Panc1 (cell line): ENCODE data around the gene LRP3. TPM values are rescaled to one million over a fixed set of nuclear protein-coding genes. Genes with fewer than 3 reads are reported as not detected.

ENCODE experiments used
- ATAC-seq: fragments of 200-7000 bp; cut with Tn5 transposase; 2 replicates; pipeline ENCODE4 v1.9.1; 2020; ENCODE audit warnings: mild to moderate bottlenecking, moderate library complexity
- BruUV-seq: library from RNA; stranded (reverse); fragments of 400-500 nt; replicated peaks from 2 replicates; lab custom pipeline; 2021; lab: Mats Ljungman, UMichigan
- CTCF ChIA-PET: fragments of 300-600 bp; sonication (Branson Sonifier 250); formaldehyde crosslinking; loops from one replicate; lab custom pipeline; 2022; ENCODE audit warnings: antibody characterized with exemption; lab: Charles Lee
- POLR2A ChIA-PET: fragments of 300-600 bp; sonication (Branson Sonifier 250); formaldehyde crosslinking; loops from one replicate; lab custom pipeline; 2022; ENCODE audit warnings: antibody characterized with exemption; lab: Charles Lee
- DNase-seq: peaks from one replicate; pipeline ENCODE4 v3.0.0-alpha.2; 2010; ENCODE audit warnings: low read depth, low spot score
- H3K27ac ChIP-seq: 2 replicates; pipeline ENCODE4 v1.5.1; 2011; ENCODE audit warnings: mild to moderate bottlenecking, low read length, inconsistent platforms
- H3K27me3 ChIP-seq: fragments of 200-500 bp; sonication (Bioruptor generic); 2 replicates; pipeline ENCODE4 v1.6.0; 2014; ENCODE audit warnings: low read length, inconsistent platforms; ENCODE audit not compliant: control insufficient read depth, insufficient read depth
- H3K36me3 ChIP-seq: fragments of 200-500 bp; sonication (Bioruptor generic); 2 replicates; pipeline ENCODE4 v1.5.1; 2014; ENCODE audit warnings: inconsistent platforms, mild to moderate bottlenecking, low read length, moderate library complexity; ENCODE audit not compliant: control insufficient read depth, insufficient read depth
- H3K4me1 ChIP-seq: 2 replicates; pipeline ENCODE4 v1.5.1; 2011; ENCODE audit warnings: inconsistent platforms, mild to moderate bottlenecking, low read length, moderate library complexity; ENCODE audit not compliant: control insufficient read depth, insufficient read depth
- H3K4me3 ChIP-seq, 2 experiments: 2 replicates each; pipeline ENCODE4 v1.5.1; 2011 to 2012; ENCODE audit warnings: low read depth in 2 of 2, low read length in 2 of 2, mild to moderate bottlenecking in 2 of 2, inconsistent platforms in 1 of 2, moderate library complexity in 1 of 2
- H3K9me3 ChIP-seq: fragments of 200-500 bp; sonication (Bioruptor generic); 2 replicates; pipeline ENCODE4 v1.5.1; 2014; ENCODE audit warnings: low read depth, mild to moderate bottlenecking, inconsistent platforms, low read length, moderate library complexity; ENCODE audit not compliant: control insufficient read depth, insufficient read depth
- POLR2AphosphoS5 ChIP-seq: IDR thresholded peaks from 2 replicates; pipeline ENCODE4 v1.6.1; 2012; ENCODE audit warnings: mild to moderate bottlenecking, low read depth, low read length, moderate library complexity
- SIN3A ChIP-seq: IDR thresholded peaks from 2 replicates; pipeline ENCODE4 v1.6.1; 2012; ENCODE audit warnings: low read depth, mild to moderate bottlenecking, low read length, moderate library complexity, borderline replicate concordance; ENCODE audit not compliant: insufficient read depth
- TCF7L2 ChIP-seq: IDR thresholded peaks from 2 replicates; pipeline ENCODE4 v1.6.1; 2011; ENCODE audit warnings: mild to moderate bottlenecking, low read depth, low read length, inconsistent platforms
- in situ Hi-C: cut with HindIII; loops from 2 replicates; pipeline ENCODE4 v1.10.0; 2016; ENCODE audit warnings: low sequenced_read_pairs, low pct_unique_long_range_greater_than_20kb
- intact Hi-C: fragments of 100-400 bp; cut with micrococcal nuclease; formaldehyde crosslinking; loops from one replicate; pipeline ENCODE4 v1.10.0; 2022; ENCODE audit not compliant: unreplicated experiment
- total RNA-seq: library from RNA; stranded (reverse); gene quantifications from one replicate; pipeline ENCODE4 v1.2.1, GENCODE V29; 2021; ENCODE audit not compliant: unreplicated experiment
- TF ChIP-seq, protein P1 (sequence below), 2 experiments: IDR thresholded peaks; 2 replicates each; pipeline ENCODE4 v1.6.1; 2011 to 2012; ENCODE audit warnings: low read depth in 2 of 2, control low read depth in 1 of 2, low read length in 1 of 2, mild to moderate bottlenecking in 1 of 2, moderate library complexity in 1 of 2; ENCODE audit not compliant: insufficient read depth in 1 of 2
- TF ChIP-seq, protein P2 (sequence below): fragments of 450-650 bp; IDR thresholded peaks from 2 replicates; pipeline ENCODE4 v1.5.1; 2017; ENCODE audit warnings: mild to moderate bottlenecking

The LRP3 gene
- total RNA-seq, 1 experiment from 2014 or later = 28.6 TPM

DNA sequence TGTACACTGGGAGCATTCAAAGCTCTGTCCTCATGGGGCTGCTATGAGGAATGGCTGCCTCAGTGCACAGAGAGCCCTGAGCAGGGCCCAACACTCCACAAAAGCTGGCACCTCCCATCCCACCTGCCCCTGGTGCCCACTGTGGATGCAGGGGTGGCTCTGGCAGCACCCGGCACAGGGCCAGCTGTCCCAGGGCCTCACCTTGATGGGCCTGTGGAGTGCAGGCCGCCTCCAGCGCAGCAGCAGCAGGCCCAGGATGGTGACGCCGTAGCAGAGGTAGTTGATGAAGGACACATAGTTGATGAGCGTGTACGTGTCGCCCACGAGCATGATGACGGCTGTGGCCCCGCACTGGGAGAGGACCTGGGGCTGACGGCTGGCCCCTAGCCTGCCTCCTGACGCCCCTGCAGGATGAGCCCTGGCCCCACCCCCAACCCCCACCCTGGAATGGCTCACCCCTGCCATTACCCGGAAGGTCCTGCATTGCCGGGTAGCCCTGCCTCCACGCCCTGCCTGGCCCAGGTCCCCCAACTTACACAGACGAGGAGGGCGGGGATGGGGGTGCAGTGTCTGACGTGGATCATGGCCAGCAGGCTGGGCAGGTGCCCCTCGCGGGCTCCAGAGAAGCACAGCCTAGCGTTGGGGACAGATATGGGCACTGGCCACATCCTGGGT lies 16.3 kb downstream of the LRP3 start:
- ATAC-seq (no peak), DNase-seq (no peak)
- Histone ChIP-seq H3K9me3 (no peaks in the 10 kb centered on the region), H3K36me3 (no peaks in the 10 kb centered on the region), H3K4me1 (no peaks in the 10 kb centered on the region), H3K27ac (no peak overlapping the region), H3K27me3 (no peaks in the 10 kb centered on the region), H3K4me3 (no peak overlapping the region)
- ChIA-PET POLR2A (no interaction called here), CTCF (interaction anchor here (0.6 to 1.0 kb wide), 2 partner anchors 8 to 26 kb away, joined by 3 read pairs; no protein-coding TSS in a partner anchor)
- no TSS peak for BruUV-seq
- intact Hi-C loops (no loop called here), in situ Hi-C loops (no loop called here)
- no peak for TF ChIP-seq TCF7L2
- no peak for TF ChIP-seq SIN3A
- TF ChIP-seq, protein P1, sequence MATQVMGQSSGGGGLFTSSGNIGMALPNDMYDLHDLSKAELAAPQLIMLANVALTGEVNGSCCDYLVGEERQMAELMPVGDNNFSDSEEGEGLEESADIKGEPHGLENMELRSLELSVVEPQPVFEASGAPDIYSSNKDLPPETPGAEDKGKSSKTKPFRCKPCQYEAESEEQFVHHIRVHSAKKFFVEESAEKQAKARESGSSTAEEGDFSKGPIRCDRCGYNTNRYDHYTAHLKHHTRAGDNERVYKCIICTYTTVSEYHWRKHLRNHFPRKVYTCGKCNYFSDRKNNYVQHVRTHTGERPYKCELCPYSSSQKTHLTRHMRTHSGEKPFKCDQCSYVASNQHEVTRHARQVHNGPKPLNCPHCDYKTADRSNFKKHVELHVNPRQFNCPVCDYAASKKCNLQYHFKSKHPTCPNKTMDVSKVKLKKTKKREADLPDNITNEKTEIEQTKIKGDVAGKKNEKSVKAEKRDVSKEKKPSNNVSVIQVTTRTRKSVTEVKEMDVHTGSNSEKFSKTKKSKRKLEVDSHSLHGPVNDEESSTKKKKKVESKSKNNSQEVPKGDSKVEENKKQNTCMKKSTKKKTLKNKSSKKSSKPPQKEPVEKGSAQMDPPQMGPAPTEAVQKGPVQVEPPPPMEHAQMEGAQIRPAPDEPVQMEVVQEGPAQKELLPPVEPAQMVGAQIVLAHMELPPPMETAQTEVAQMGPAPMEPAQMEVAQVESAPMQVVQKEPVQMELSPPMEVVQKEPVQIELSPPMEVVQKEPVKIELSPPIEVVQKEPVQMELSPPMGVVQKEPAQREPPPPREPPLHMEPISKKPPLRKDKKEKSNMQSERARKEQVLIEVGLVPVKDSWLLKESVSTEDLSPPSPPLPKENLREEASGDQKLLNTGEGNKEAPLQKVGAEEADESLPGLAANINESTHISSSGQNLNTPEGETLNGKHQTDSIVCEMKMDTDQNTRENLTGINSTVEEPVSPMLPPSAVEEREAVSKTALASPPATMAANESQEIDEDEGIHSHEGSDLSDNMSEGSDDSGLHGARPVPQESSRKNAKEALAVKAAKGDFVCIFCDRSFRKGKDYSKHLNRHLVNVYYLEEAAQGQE (IDR thresholded peaks at IDR 0.05; ENCODE audit: insufficient read depth in 1 of 2, low read depth in 2 of 2, low read length in 1 of 2) = no peak
- no peak for TF ChIP-seq POLR2AphosphoS5
- TF ChIP-seq, protein P2, sequence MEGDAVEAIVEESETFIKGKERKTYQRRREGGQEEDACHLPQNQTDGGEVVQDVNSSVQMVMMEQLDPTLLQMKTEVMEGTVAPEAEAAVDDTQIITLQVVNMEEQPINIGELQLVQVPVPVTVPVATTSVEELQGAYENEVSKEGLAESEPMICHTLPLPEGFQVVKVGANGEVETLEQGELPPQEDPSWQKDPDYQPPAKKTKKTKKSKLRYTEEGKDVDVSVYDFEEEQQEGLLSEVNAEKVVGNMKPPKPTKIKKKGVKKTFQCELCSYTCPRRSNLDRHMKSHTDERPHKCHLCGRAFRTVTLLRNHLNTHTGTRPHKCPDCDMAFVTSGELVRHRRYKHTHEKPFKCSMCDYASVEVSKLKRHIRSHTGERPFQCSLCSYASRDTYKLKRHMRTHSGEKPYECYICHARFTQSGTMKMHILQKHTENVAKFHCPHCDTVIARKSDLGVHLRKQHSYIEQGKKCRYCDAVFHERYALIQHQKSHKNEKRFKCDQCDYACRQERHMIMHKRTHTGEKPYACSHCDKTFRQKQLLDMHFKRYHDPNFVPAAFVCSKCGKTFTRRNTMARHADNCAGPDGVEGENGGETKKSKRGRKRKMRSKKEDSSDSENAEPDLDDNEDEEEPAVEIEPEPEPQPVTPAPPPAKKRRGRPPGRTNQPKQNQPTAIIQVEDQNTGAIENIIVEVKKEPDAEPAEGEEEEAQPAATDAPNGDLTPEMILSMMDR = no peak

DNA sequence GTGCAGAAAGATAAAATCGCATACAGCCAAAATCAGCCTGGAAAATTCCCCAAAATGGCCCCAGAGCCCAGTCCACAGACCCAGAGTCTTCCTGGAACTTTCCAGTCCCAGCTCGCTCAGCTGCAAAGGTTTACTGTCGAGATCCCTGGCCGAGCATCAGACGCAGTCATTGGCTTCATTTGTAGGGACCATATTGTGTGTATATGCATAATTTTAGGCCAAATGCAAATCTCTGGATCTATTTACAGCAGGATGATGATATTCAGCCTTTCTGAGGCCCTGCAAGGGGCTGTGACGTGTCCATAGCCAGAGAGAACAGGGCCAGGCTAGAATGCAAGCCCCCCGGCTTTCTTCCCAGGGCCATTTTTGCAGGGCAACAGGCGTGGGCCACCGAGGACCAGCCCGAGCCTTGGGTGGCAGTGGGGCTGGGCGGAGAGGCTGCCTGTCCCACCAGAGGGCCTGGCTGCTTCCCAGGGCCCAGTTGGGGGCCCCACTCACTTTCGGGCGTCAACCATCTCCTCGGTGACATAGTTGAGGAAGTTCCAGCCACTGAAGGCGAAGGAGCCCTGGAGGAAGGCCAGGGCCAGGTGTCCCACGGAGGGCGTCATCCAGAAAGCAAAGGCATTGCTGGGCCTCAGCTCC lies 17.8 kb downstream of the LRP3 start:
- TF ChIP-seq SIN3A (no peak), TCF7L2 (no peak), POLR2AphosphoS5 (no peak)
- TF ChIP-seq, protein P2 = no peak
- TF ChIP-seq, protein P1 (IDR thresholded peaks at IDR 0.05; ENCODE audit: insufficient read depth in 1 of 2, low read depth in 2 of 2, low read length in 1 of 2) = no peak

More for the DNA sequence above, 17.8 kb downstream of the LRP3 start:
- no TSS peak for BruUV-seq
- H3K36me3 ChIP-seq = no peaks in the 10 kb centered on the region
- intact Hi-C loops = no loop called here
- H3K9me3 ChIP-seq = no peaks in the 10 kb centered on the region
- ChIA-PET POLR2A (no interaction called here), CTCF (no interaction called here)
- H3K27me3 ChIP-seq = no peaks in the 10 kb centered on the region
- H3K4me3 ChIP-seq = no peak overlapping the region
- DNase-seq (no peak), ATAC-seq (no peak)
- in situ Hi-C loops = no loop called here
- H3K27ac ChIP-seq = no peak overlapping the region
- no peaks in the 10 kb centered on the region for H3K4me1 ChIP-seq
